HG02623 (cell line): Measurements from ENCODE around the gene YAF2.
A peak's percentile ranks its signal among the peaks of the same experiment; 100 is the strongest.

Experiments
- ATAC-seq: cut with Tn5 transposase; IDR thresholded peaks from one replicate; pipeline ENCODE4 v1.9.1; 2021; ENCODE audit warnings: moderate library complexity; ENCODE audit not compliant: unreplicated experiment

YAF2 gene

GRCh38 chr12:42238240-42239140 is at the start of gene YAF2:
Gene YAF2 (minus strand): TSS chr12:42238248. CDS start chr12:42238180, 68 bp downstream.
- peak; percentile 72 for ATAC-seq

- no peak for ATAC-seq
These were observed 48.7 kb upstream of the YAF2 start for GRCh38 chr12:42286741-42287140.

GRCh38 chr12:42285431-42285830 is 47.4 kb upstream of the YAF2 start:
- no peak for ATAC-seq

- no peak for ATAC-seq
These were observed 46.8 kb upstream of the YAF2 start for GRCh38 chr12:42284876-42285275.

GRCh38 chr12:42284157-42284556 is 46.1 kb upstream of the YAF2 start:
- no peak for ATAC-seq

DNA sequence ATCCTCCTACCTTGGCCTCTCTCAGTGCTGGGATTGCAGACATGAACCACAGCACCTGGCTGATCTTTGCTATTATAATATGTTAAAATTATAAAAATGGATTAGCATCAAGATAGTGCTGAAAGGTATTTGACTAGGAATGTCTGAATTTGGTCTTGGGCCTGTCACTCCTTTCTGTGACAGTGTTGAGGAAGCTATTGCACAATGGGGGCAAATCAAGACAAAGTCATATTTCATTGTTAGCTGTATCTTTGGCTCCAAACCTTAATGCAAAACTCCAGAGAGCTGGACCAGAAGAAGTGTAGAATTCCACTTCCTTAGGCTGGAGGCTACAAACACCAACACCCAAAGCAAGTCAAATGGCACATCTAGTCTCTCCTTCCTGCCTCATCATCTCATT is 45.7 kb upstream of the YAF2 start:
- no peak for ATAC-seq

DNA sequence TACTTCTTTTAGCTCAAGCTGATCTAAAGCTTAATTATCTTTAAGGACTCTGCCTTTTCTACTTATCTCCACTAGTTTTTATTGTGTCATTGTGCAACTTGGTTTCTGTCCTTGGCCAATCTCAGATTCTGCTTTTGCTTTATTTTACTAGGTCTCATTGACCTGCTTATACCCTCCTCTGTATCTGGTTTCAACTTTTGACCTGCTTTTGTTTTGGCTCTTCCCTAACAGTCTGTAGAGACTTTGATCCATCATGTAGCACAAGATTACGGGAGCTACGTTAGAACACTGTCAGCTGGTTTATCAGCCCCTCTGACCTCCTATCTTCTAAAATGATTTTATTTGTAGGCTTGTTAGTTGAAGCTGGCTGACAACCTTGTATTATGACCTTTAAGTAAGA is 44.2 kb upstream of the YAF2 start:
- no peak for ATAC-seq

GRCh38 chr12:42281844-42282243 is 43.8 kb upstream of the YAF2 start:
- no peak for ATAC-seq

DNA sequence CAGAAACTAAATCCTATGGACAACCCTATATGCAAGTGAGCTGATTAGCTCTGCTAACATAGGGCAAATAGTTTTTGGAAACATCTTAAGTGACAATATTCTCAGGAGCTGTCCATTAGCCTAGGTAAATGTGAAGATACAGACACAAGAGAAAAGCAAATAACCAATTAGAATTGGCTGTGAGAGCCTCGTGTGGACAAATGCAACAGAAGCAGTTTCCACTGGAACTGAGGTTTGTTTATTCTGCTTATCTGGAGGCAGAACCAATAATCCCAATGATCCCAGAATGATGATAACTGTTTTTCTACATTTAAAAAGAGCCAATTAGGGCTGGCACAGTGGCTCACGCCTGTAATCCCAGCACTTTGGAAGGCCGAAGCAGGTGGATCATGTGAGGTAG is 43.2 kb upstream of the YAF2 start:
- ATAC-seq: no peak

DNA sequence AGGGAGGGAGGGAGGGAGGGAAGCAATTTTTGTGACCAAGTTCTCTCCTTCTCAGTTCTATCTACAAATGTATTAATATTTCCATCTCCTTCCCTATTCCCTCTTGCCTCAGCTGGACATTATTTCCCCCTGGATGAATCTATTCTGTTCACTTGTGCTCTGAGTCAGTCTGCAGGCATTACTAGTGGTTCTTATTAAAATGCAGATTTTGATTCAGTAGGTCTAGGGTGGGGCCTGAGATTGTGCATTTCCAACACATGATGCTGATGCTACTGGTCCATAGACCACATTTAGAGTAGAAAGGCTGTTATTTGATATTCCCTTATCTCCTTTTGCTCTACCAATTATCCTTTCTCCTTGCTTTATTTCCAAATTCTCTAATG is 40.1 kb upstream of the YAF2 start:
- ATAC-seq: no peak

DNA sequence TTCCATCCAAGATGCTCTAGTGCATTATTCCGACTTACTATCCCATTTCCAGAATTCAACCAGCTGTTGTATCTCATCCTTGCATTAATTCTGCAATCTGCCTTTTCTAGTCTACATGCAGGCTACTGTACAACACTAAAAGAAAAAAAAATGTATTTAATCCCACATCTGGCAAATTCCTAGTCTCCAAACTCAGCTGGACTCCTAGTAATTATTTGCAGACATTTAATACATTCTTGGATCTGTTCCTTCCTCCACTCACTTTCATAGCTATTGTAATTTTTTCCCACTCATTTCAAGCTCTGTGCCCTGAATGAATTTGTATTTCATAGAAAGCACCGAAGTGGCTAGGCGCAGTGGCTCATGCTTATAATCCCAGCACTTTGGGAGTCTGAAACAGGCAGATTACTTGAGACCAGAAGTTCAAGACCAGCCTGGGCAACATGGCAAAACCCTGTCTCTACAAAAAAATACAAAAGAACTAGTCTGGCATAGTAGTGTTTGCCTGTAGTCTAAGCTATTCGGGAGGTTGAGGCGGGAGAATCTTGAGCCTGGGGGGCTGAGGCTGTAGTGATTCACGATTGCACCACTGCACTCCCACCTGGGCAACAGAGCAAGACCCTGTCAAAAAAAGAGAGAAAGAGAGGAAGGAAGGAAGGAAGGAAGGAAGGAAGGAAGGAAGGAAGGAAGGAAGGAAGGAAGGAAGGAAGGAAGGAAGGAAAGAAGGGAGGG is 39.5 kb upstream of the YAF2 start:
- ATAC-seq: no peak

- no peak for ATAC-seq
These were observed 37.5 kb upstream of the YAF2 start for GRCh38 chr12:42275499-42275898.

GRCh38 chr12:42273706-42274105 is 35.7 kb upstream of the YAF2 start:
- ATAC-seq: no peak

- ATAC-seq: no peak
These were observed 32.5 kb upstream of the YAF2 start for GRCh38 chr12:42270596-42270995.

GRCh38 chr12:42267413-42268190 is 29.6 kb upstream of the YAF2 start:
- no peak for ATAC-seq

DNA sequence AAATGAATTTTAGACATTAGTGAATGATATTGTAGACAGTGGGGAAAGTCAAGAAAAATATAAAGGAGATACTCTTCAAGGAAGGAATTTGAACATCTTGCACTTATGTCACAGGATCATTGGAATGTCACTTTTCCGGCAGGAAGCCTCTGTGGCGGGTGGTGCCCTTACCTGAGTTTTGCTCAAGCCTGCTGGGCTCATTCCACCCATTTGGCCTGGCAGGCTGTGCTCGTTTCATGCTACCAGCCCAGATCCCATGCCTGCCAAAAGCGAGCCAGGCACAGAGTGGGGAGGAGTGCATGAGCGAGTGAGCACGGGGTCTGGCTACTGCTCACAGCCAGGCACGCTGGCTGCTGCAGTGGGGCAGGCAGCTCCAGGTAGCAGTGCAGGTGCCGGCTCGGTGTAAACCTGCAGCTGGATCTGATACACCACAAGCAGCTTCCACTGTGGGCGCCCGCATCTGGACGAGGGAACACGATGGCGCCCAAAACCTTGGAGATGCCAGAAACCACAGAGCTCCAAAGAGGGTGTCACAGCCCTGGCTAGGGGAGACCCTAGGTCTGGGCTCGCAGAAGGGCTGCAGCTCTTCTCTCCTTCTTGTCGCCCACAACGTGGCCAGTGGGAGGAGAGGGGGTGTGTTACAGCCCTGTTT is 28.7 kb upstream of the YAF2 start:
- no peak for ATAC-seq

DNA sequence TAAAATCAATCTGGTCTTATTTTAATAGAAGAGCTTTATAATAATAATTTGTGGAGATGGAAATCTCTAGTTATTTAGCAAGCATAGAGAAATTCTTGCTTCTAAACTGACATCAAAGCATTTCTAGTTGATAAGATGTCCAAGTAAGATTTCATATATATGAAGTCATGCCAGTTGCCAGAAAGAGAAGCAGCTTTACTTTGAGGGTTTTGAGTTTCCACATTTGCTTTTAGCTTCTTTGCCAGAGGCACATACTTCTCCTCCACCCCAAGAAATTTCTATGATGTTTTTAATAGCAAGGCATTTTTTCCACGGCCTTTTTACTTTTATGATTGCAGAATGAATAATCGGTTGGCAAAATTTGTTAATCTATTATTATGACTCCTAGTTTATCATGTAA is 24.2 kb upstream of the YAF2 start:
- no peak for ATAC-seq

DNA sequence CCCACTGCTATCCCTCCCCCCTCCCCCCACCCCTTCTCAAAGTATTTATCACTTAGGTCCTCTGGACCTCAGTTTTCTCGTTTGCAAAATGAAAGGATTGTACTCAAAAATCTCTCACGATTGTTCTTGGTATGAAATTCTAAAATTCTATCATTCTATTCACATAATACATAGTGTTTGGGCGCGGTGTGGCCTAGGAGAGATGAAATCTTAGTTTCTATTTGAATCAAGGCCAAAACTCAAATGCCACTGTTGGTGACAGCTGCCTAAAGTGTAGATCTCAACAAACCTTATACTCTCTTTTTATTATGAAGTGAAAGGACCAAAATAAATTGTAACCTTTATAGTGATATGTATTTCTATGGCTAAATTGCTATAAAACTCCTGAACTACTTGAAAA is 23.7 kb upstream of the YAF2 start:
- ATAC-seq: no peak

DNA sequence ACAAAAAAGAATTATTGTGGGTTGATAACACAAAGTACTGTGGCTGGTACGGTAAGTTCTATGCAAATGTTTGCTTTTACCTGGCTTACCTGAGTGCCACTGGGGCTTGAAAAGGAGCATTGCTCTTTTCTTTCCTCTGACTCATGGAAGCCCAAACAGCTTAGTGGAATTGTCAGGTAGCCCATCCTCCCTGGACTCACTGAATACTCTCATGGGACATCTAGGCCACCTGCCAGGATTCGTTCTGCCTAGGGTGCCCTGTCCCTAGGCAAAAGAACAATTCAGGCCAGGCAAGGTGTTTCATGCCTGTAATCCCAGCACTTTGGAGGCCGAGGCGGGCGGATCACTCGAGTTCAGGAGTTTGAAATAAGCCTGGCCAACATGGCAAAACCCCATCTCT is 22.5 kb upstream of the YAF2 start:
- ATAC-seq: no peak

DNA sequence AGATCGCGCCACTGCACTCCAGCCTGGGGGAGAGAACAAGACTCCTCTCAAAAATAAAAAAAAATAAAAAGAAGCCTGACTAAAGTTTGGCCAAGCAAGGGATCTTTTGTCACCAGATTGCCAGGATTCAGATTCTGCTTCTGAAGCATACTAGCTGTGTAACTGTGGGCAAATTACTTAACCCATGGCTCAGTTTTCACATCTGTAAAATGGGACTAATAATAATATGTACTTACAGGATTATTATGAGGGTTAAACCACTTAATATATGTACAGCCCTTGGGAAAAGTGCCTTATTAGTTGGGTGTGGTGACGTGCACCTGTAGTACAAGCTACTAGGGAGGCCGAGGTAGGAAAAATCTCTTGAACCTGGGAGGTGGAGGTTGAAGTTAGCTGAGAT is 21.7 kb upstream of the YAF2 start:
- no peak for ATAC-seq

- no peak for ATAC-seq
These were observed 17.8 kb upstream of the YAF2 start for GRCh38 chr12:42255866-42256261.
